ENCODE data around the gene ZNF594.
"Not testable (repeated sequence)": the region's sequence is repeated elsewhere in the genome, so short reads cannot be mapped to it uniquely, and the experiment has no call there.

Gene ZNF594

GRCh38 chr17:5226940-5227878 lies 35.5 kb upstream of the ZNF594 start:
- no peak overlapping the region for H3K4me3 ChIP-seq (ENCODE audit: low read depth, low read length)
- TF ChIP-seq CTCF (IDR thresholded peaks at IDR 0.05; ENCODE audit: low read depth, low read length), result no peak

GRCh38 chr17:5225668-5226457 lies 34.2 kb upstream of the ZNF594 start:
- no peak overlapping the region for H3K4me3 ChIP-seq (ENCODE audit: low read depth, low read length)
- TF ChIP-seq CTCF (IDR thresholded peaks at IDR 0.05; ENCODE audit: low read depth, low read length), result no peak

- not testable (repeated sequence) for H3K4me3 ChIP-seq (ENCODE audit: low read depth, low read length)
These were observed 30.2 kb upstream of the ZNF594 start for GRCh38 chr17:5221912-5222311.

GRCh38 chr17:5220074-5220473 lies 28.4 kb upstream of the ZNF594 start:
- TF ChIP-seq CTCF (IDR thresholded peaks at IDR 0.05; ENCODE audit: low read depth, low read length), result no peak
- H3K4me3 ChIP-seq (ENCODE audit: low read depth, low read length), result no peak overlapping the region

- H3K4me3 ChIP-seq (ENCODE audit: low read depth, low read length), result no peak overlapping the region
- TF ChIP-seq CTCF (IDR thresholded peaks at IDR 0.05; ENCODE audit: low read depth, low read length), result no peak
These were observed 27.9 kb upstream of the ZNF594 start for GRCh38 chr17:5219536-5219935.

GRCh38 chr17:5217562-5217961 lies 25.9 kb upstream of the ZNF594 start:
- not testable (repeated sequence) for H3K4me3 ChIP-seq (ENCODE audit: low read depth, low read length)

- TF ChIP-seq CTCF (IDR thresholded peaks at IDR 0.05; ENCODE audit: low read depth, low read length), result no peak
- H3K4me3 ChIP-seq (ENCODE audit: low read depth, low read length), result no peak overlapping the region
These were observed 19.8 kb upstream of the ZNF594 start for GRCh38 chr17:5211458-5211857.

- no peak for TF ChIP-seq CTCF (IDR thresholded peaks at IDR 0.05; ENCODE audit: low read depth, low read length)
- H3K4me3 ChIP-seq (ENCODE audit: low read depth, low read length), result no peak overlapping the region
These were observed 19.1 kb upstream of the ZNF594 start for GRCh38 chr17:5210614-5211252.
